ENCODE measurements around the gene RASSF10.

The RASSF10 gene

DNA sequence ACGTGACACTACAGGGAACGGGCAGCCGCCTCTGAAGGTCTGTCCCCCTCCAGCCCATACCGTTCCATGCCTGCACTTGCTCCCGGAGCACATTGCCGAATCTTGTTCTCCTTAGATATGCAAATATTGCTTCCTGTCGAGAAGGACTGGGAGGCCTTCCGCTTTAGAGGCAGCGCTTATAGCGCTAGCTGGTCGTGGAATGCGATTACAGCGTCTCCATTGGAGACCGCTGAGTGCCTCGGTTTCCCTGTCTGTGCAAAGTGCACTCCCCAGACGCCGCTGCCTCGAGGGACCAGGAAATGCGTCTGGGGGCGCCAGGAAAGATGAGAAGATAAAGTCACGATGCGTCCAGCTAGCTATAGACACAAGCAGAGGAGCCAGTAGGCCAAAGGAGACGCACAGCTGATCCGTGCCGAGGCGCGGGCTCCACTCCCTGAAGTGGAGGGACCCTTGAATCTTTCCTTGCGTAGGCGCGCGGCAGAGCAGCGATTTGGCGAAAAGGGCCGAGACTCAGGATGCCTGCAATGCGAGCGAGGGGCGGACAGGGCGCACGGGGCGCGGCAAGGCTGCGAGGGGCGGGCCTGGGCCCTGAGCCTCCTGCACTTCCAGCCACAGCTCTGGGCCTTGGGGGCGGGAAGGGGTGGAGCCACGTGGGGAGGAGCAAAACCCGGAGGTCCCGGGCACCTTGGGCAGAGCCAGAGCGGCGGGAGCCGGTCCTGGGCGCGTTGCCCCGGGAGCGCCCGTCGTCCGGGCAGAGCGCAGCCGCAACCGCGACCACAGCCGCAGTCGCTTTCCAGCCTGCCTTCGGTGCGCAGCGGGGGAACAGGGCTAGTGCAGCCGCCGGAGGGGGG lies at the start of gene RASSF10:
Gene RASSF10 (plus strand): TSS at position 692 of the 851 bp plus-strand sequence. CDS start 261 bp downstream, outside the sequence.
- DNase-seq (ENCODE audit: low spot score): peak; percentile 90

DNA sequence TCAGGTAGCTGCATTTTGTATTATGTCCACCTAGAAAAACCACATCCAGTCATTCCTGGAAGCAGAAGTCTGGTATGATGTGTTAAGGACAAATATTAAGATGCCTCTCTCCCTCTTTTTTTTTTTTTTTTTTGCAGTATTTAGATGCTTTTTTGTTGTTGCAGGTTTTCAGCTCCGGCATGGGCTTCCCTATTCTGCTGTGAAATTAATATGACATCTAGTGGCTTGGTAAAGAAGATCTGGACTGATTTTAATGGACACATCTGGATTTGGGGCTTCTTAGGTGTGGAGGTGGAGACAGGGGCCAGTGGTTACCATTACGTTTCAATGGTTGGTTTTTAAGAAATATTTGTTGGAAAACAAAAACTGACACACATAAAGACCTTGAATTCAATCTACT lies 47.5 kb upstream of the RASSF10 start:
- DNase-seq (ENCODE audit: low spot score): no peak

DNA sequence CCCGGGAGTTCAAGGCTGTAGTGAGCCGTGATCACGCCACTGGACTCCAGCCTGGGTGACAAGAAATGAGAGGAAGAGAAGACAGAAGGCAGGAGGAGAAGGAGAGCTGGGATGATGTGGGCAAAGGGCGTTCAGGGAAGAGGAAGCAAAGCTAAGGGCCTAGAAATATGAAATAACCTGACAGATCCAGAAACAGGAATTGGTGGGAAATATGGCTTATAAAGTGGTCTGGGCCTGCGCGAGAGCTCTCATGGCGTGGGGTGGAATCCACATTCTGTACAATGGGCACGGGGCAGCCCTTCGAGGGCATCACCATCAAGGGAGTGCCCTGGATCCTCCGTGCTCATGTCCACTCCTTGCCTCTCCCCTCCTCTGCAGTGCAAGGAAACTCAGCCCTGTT lies 46.8 kb upstream of the RASSF10 start:
- DNase-seq (ENCODE audit: low spot score): no peak

DNA sequence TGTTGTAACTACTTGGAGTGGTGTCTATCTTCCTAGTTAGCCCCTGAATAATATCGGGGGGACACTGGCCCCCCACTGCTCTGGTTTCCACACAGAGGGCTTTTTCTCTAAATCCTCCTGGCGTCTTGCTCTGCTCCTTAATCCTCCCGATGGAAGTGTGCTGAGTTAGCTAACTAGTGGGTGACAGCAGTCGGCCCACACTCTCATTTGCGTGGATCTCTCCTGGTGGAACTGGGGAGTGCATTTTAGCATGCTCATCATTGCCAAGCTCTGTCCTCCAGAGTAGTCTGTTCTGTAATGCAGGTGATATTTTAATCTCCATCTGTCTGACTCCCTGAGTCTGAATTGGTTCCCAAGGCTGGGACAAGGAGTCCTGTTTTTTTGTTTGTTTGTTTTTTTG lies 46.1 kb upstream of the RASSF10 start:
- DNase-seq (ENCODE audit: low spot score): no peak

DNA sequence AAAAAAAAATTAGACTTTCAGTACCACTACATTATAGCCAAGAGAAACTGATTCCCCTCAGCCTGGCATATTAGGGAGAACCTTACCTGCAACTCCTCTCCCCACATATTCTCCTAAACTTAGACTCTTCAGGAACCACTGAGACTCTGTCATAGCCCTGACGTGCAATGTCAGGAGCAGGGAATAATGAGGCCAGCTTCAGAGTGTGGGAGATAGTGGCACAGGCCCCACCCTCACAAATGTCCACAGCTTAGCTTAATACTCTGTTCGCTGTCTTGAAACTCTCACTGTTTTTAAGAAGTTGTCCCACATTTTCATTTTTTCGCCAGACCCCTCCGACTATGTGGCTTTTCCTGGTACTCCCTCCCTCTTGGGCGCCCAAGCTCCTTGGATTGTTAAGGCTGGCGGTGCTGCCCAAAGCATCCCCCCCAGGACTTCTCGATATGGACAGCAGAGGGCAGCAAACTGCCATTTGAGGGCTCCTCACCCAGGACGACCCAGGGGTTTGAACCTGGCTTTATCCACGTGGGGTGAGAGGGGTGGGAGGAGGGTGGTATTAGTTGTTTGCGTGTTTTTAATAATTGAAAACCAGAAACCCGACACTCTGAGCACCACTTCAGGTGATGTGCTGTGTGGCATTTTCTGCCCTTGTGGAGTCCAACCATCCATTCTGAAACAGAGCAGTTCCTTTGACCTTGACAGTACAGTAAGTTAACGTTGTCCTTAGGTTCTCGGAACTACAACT lies 45.2 kb upstream of the RASSF10 start:
- DNase-seq (ENCODE audit: low spot score): peak; percentile 89

DNA sequence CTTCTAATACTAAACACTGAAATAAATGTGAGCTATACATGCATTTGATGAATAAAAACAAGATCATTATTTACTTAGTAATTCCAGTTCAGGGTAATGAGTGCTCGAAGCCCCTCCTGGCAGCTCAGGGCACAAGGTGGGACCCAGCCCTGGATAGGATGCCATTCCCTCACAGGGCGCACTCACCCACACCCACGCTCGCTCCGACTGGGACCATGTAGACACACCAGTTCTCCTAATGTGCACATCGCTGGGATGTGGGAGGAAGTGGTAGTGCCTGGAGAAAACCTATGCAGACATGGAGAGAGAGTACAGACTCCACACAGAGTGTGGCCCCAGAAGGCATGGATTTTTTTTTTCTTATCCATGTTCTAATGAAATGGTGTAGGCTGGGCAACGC lies 44.5 kb upstream of the RASSF10 start:
- no peak for DNase-seq (ENCODE audit: low spot score)

DNA sequence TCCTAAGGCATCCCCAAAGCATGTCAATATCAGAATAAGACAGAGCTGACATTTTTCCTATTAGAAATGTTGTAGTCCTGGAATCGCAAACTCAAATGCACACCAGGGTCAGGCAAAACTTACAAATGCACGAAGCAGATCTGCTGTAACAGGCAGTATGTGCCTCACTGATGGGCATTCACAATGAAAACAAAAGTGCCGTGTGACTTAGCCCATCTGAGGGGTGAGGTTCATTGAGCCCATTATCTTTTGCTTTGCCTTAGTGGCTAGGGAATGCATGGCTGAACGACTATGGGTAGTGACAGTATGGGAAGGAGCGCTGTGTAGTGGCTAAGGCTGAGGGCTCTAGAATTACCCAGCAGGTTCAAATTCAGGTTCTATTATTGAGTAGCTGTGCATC lies 43.1 kb upstream of the RASSF10 start:
- DNase-seq (ENCODE audit: low spot score): no peak

DNA sequence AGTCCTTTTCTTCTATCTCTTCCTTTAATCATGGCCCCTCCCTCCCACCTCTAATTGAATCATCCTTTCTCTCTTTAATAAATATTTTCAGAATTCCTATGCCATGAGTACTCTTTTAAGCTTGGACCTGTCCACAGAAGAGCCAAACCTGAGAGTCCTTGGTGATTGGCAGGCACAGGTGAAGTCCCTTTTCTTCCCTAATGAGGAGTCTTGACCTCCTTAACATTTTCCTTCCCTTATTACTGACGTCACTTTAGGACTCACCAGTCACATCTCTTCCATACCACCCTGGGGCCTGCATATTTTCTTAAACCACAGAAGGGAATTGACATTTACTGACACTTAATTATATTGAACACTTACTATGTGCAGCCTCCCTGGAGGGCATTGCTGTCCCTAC lies 41.0 kb upstream of the RASSF10 start:
- DNase-seq (ENCODE audit: low spot score): no peak

DNA sequence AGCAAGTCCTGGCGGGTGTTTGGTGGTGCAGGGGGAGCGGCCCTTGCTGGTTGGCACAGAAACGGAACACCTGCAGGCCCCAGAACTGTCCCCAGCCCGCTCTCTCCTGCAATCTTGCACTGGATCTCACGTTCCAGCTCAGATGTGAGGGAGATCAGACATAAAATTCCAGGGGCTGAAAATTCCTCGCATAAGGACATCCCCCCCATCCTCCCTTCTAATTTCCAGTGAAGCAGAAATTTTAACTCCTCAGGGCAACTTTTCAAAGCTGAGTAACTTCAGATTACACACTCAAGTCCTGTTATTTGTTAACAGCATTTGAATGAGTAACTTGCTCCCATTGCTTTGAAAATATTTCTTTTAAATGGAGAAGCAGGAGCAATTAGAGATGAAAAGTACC lies 40.3 kb upstream of the RASSF10 start:
- no peak for DNase-seq (ENCODE audit: low spot score)

DNA sequence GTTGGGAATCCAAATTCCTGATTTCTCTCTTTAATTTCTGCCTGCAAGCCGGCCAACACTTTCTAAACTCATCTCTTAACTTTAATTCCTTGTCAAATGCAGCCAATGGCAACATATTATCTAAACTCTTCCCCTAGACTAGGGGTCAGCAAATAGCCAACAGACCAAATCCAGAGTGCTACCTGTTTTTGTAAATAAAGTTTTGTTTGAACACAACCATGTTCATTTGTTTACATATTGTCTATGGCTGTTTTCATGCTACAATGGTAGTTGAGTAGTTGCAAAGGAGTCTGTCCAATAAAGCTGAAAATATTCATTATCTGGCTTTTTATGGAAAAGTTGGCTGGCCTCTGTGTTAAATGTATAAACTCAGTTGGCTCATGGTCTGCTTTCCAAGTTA lies 37.2 kb upstream of the RASSF10 start:
- DNase-seq (ENCODE audit: low spot score): no peak

DNA sequence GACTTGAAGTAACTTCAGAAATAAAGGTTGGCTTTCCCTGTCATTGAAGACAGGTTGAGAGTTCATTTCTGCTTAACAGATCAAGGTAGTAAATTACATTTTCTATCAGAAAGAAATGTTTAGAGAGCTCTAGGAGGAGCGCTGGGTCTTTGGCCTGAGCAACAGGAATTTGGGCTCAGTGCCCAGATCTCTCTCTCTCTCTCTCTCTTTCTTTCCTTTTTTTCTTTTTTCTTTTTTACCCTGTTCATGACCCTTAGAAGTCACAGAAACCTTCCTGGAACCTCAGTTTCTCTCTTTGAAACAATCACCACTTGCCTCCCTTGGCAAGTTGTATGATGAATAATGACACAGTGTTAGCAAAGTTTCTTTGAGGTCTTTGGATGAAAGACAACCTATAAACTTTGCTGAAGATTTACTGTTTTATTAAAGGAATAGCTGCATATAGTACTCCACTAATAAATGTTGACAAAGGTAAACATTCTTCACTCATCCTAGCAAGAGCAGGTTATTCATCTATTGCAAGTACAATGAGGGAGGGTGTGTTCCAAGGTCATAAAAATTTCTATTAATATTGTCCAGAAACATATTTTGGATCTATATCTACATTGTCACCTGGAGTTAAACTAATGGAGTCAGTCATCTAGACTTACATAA lies 35.5 kb upstream of the RASSF10 start:
- DNase-seq (ENCODE audit: low spot score): no peak

DNA sequence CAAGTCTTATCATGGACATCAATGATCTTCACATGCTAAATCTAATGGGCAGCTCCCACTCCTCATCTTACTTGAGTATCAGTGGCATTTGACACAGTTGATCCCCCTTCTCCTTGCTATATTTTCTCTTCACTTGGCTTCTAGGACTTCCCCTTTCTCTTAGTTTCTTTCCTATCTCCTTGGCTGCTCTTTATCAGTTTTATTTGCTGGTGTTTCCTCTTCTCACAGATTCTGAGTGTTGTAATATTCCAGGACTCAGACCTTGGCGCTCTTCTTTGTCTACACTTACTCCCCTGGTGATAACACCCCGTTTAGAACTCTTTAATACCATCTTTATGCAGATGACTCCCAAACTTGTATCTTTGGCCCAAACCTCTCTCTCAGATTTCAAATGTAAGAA lies 33.9 kb upstream of the RASSF10 start:
- DNase-seq (ENCODE audit: low spot score): no peak

DNA sequence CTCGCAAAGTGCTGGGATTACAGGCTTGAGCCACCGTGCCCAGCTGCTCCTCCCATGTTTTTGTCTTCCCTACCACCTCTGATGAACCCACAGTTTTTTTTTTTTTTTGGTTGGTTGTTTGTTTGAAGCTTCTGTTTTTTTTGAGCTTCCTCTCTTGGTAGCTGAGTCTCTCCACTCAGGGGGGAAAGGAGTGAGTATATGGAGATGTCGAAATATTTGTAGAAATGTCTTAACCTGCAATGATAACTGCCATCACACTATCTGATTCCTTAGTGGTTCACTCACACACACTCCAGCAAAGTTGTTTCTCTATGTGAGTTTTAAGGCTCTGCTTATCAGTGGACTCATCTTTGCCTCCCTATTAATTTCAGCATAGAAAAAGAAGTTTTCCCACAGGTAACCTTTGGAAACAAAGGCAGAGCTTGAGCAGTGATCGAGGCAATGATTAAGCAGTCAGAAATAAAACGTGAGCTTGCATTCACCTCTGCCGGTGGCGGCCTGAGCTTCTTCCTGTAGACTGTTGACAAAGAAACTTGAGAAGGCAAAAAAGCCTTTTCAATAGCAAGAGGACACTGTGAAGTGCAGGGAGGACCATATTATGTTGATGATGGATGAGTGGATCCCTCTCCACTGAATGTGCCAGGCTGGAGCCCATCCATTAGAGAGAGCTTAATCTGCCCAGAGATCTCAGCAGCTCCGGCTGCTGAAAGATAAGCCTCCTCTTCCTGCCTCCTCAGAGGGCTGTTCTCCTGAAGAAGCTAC lies 29.0 kb upstream of the RASSF10 start:
- no peak for DNase-seq (ENCODE audit: low spot score)

DNA sequence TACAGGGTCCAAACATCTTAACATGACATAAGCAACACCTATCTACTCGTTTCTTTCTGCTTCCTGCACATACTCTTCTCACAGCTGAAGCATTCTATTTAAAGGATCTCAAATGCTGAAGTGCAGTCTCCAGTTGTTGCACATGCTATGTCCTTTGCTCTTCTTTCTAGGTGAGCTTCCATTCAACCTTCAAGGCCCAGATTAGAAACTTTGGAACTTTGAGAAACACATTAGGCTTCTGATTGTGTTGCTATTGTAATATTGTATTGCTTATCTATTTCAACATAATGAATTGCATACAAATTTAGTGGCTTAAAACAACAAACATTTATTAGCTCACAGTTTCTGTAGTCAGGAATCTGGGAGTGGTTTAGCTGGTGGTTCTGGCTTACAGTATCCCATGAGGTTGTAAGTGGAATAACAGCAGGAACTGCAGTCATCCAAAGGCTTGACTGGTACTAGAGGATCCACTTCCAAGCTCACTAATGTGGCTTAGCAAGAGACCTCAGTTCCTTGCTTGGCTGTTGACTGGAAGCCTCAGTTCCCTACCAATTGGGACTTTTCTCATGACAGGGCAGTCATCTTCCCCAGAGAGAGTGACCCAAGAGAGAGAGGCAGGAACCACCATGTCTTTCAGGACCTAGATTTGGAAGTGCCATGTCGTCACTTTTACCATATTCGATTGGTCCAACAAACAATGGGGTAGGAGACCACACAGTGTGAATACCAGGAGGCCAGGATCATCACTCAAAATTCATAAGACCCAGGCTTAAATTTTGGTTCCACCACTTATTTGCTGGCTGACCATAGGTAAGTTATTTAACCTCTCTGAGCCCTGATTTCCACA lies 27.2 kb upstream of the RASSF10 start:
- no peak for DNase-seq (ENCODE audit: low spot score)

DNA sequence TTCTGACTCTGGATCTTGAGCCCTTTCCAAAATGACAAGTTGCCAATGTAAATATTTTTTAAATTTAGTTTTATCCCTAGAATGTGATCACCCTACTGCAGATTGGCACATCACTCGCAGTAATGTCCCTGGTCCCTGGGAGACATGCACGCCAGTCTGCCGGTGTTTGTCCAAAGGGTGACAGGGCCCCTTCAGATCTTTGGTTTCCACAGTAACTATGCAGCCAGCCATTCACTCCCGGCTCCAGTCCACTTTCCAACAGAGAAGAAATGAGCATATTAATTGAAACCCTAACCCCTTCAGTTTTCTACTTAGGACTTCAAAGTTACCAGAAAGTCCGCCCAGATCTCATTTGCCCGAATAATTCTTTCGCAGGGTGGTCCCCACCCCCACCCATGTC lies 25.8 kb upstream of the RASSF10 start:
- DNase-seq (ENCODE audit: low spot score): no peak

DNA sequence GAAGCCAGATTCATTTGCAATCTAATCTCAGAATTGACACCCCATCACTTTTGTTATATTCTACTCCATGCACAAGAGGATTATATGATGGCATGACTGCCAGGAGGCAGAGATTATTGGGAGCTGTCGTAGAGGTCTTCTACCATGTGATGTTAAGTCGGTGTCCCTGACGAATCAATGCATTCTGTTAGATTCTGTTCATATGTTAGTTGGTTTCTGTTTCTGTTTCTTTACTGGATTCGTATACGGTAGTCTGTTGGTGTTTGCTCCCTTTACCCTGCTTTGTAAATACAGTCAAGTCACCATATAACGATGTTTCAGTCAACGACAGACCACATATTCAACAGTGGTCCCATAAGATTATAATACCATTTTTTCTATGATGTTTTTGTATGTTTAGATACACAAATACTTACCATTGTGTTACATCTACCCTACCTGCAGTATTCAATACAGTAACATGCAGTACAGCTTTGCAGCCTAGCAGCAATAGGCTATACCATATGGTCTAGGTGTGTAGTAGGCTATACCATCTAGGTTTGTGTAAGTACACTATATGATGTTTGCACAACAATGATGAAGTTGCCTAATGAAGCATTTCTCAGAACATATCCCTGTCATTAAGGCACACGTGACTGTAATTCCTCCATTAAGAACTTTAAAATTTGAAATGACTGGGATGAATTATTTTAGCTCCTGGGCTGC lies 22.8 kb upstream of the RASSF10 start:
- DNase-seq (ENCODE audit: low spot score): no peak

DNA sequence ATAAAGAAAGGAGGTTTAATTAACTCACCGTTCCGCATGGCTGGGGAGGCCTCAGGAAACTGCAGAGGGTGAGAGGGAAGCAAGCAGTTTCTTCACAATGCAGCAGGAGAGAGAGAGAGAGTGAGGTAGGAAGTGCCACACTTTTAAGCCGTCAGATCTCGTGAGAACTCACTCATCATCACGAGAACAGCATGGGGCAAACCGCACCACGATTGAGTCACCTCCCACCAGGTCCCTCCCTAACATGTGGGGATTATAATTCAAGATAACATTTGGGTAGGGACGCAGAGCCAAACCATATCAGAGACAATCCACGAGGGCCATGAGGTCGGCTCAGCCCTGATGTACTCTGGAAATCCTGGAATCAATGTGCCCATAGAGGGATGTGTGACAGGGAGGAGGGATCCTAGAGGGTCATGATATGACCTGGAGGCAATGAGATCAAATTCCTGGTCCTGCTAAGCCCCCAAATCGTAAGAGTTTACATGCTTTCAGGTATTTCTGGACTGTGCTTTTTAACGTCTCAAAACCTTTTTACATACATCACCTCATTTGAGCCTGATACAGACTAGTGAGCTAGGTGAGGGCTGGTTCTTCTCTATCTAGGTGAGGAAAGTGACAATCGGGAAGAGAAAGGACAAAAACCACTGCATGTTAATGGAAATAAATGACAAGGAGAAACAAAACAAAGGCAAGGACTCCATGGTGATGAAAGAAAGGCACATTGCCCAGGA lies 19.5 kb upstream of the RASSF10 start:
- no peak for DNase-seq (ENCODE audit: low spot score)

DNA sequence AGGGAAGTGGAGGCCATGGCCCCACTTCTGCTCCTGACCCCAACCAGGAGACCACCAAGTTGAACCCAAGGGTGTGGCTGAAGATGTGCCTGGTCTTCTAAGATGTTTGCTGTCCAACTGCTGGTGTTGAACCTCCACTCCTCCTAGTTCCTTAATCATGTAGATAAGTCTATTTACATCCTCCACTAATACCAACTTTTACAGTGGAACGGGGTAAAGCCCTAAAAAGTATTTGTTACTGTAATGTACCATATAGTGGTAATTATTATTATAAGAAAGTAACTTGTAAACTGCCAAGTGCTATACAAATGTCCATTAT lies 19.0 kb upstream of the RASSF10 start:
- DNase-seq (ENCODE audit: low spot score): no peak

DNA sequence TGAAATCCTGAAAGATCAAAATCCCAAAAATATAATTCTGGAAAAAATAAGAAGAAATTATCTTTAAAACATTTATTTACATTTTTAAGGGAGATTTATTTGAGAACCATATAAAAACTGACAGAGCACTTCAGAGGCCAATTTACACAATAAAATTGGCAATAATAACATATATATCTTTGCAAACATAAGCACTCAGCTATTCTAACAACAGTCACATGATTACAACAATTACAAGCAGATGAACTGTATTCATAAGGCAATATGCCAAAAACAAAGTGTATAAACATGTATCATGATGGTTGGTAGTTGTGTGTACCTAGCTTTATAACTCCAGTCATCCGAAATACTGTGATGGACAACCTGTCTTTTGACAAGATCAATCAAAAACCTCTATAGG lies 17.7 kb upstream of the RASSF10 start:
- DNase-seq (ENCODE audit: low spot score): no peak

DNA sequence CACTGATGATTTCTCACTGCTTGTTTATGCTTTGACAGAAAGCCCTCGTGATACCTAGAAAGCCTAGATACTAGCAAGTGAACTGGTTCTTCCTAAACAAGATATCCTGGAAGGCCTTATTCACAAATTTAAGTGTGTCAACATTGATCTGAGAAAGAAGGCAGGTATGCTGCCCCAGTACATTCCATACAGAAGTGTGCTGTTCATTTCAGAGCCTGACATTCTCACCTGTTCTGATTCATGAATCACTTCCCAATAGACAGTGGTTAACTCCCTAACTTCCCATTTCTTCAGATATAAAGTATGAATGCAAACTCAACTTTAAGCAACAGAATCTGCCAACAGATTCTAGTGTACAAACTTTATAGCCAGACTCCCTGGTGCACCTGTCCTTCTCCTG lies 15.5 kb upstream of the RASSF10 start:
- DNase-seq (ENCODE audit: low spot score): no peak

Data from D341Med (cell line).